Measurements from ENCODE around the gene TPH2. TPM values are rescaled to one million over a fixed set of nuclear protein-coding genes. Genes with fewer than 3 reads are reported as not detected.

Gene TPH2
- total and polyA plus RNA-seq, 4 experiments from 2014 or later: 0.12 TPM; not detected in 3

DNA sequence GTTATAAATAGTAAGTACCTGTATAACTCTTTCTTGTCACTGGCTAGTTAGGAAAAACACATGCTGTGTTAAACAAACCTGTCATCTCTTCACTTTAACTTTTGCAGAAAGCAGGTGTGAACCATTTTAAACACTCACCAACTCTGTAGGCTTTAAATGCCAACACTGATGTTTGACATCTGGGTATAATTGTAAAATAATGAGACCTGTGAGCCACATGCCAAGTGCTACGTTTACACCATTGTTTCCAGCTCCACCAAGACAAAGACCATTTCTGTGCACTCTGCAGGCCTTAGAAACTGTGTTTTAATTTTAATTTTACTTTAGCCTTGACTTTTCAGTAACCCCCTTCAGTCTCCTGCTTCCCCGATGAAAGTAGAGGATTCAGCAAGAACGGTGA, 11.0 kb downstream of the TPH2 start:
- intact Hi-C loops (cut with micrococcal nuclease): no loop called here
- no peaks in the 10 kb centered on the region for H3K36me3 ChIP-seq (ENCODE audit: insufficient read depth, low read length)
- H3K4me3 ChIP-seq (ENCODE audit: low read length in 2 of 2): no peak overlapping the region
- H3K9me3 ChIP-seq (ENCODE audit: control insufficient read depth in 1 of 2, low read length in 2 of 2): no peaks in the 10 kb centered on the region
- Mint-ChIP-seq H3K9me3 (peaks cover 0 to 2% (median 0%) of the 10 kb centered on the region in 8 donors), H3K4me3 (no peak overlapping the region), H3K27me3 (peaks cover 14 to 29% of the 10 kb centered on the region in 2 donors), H3K27ac (no peak overlapping the region), H3K4me1 (no peaks in the 10 kb centered on the region), H3K36me3 (no peaks in the 10 kb centered on the region)
- ChIA-PET CTCF (ENCODE audit: partially characterized antibody) (no interaction called here), POLR2A (ENCODE audit: partially characterized antibody) (no interaction called here)
- no peak for DNase-seq
- H3K4me1 ChIP-seq (ENCODE audit: insufficient read depth, low read length): no peaks in the 10 kb centered on the region
- no peaks in the 10 kb centered on the region for H3K27me3 ChIP-seq (ENCODE audit: insufficient read depth, low read length)
- no peak overlapping the region for H3K27ac ChIP-seq (ENCODE audit: low read depth, low read length)

DNA sequence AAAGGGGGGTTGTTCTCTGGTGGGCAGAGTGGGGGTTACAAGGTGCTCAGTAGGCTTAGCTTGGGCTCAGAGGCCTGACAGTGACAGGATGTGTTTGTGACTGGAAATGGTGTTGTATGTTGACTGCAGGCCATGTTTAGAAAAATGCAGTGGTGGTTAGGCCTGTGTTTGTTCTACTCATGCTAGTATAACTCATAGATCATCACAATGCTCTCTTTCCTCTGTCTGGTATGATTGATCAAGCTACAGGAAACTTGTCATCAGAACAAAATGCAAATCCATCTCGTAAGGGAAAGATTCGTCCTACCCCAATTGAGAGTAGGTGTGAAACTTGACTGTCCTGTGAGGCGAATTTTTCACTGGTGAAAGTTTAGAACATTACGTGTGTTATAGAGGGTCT, 11.8 kb downstream of the TPH2 start:
- Mint-ChIP-seq H3K27me3 (peaks cover 10 to 21% of the 10 kb centered on the region in 2 donors), H3K4me1 (no peaks in the 10 kb centered on the region), H3K27ac (no peak overlapping the region), H3K4me3 (no peak overlapping the region), H3K9me3 (peaks cover 0 to 2% (median 0%) of the 10 kb centered on the region in 8 donors), H3K36me3 (no peaks in the 10 kb centered on the region)
- no peak overlapping the region for H3K27ac ChIP-seq (ENCODE audit: low read depth, low read length)
- ChIA-PET POLR2A (ENCODE audit: partially characterized antibody) (no interaction called here), CTCF (ENCODE audit: partially characterized antibody) (no interaction called here)
- intact Hi-C loops (cut with micrococcal nuclease): no loop called here
- H3K4me1 ChIP-seq (ENCODE audit: insufficient read depth, low read length): no peaks in the 10 kb centered on the region
- no peaks in the 10 kb centered on the region for H3K9me3 ChIP-seq (ENCODE audit: control insufficient read depth in 1 of 2, low read length in 2 of 2)
- DNase-seq: no peak
- H3K27me3 ChIP-seq (ENCODE audit: insufficient read depth, low read length): no peaks in the 10 kb centered on the region
- no peak overlapping the region for H3K4me3 ChIP-seq (ENCODE audit: low read length in 2 of 2)
- no peaks in the 10 kb centered on the region for H3K36me3 ChIP-seq (ENCODE audit: insufficient read depth, low read length)

GRCh38 chr12:71950819-71951218, 12.2 kb downstream of the TPH2 start:
- no peak overlapping the region for H3K4me3 ChIP-seq (ENCODE audit: low read length in 2 of 2)
- no peaks in the 10 kb centered on the region for H3K9me3 ChIP-seq (ENCODE audit: control insufficient read depth in 1 of 2, low read length in 2 of 2)
- H3K27ac Mint-ChIP-seq: peak overlapping the region in 1 of 7 donors; percentile 15
- DNase-seq: no peak
- no peaks in the 10 kb centered on the region for H3K4me1 Mint-ChIP-seq
- CTCF ChIA-PET (ENCODE audit: partially characterized antibody): no interaction called here
- H3K27me3 ChIP-seq (ENCODE audit: insufficient read depth, low read length): no peaks in the 10 kb centered on the region
- peaks cover 10 to 19% of the 10 kb centered on the region in 2 donors for H3K27me3 Mint-ChIP-seq
- POLR2A ChIA-PET (ENCODE audit: partially characterized antibody): no interaction called here
- H3K4me1 ChIP-seq (ENCODE audit: insufficient read depth, low read length): no peaks in the 10 kb centered on the region
- intact Hi-C loops (cut with micrococcal nuclease): no loop called here
- H3K27ac ChIP-seq (ENCODE audit: low read depth, low read length): no peak overlapping the region
- no peaks in the 10 kb centered on the region for H3K36me3 Mint-ChIP-seq
- H3K9me3 Mint-ChIP-seq: peaks cover 0 to 2% (median 0%) of the 10 kb centered on the region in 8 donors
- no peaks in the 10 kb centered on the region for H3K36me3 ChIP-seq (ENCODE audit: insufficient read depth, low read length)
- H3K4me3 Mint-ChIP-seq: no peak overlapping the region

DNA sequence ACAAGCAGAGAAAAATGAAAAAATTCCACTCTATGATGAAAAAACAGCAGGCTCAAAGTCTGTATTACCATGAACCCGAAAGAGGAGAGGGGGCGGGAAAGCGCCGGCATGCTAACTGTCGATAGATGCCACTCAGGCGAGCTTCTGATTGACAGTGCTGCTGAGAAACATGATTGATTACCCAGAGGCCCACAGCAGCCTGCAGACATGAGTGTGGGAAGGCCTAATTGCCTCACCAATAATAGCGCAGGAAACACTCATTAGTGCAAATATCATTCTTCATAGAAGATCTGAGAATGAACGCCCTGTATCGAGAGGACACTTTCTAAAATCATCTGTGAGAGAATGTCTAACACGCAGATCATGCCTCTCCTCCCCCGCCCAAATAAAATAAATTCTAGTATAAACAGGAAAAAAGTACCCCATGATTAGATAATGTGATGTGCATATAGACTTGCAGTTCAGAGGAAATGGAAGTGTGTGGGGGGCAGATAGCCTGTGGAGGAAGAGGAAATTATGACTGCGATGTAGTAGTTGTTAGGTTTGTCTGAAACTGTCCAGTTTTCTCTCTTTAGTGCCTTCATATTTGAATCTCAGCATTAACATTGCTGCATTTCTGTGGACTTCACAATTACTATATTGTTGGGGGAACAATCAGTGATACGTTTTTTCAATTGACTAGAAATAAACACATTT, 15.6 kb downstream of the TPH2 start:
- Mint-ChIP-seq H3K4me1 (no peaks in the 10 kb centered on the region), H3K27me3 (peaks cover 2 to 15% of the 10 kb centered on the region in 2 donors), H3K27ac (no peak overlapping the region), H3K4me3 (no peak overlapping the region), H3K9me3 (no peaks in the 10 kb centered on the region), H3K36me3 (no peaks in the 10 kb centered on the region)
- POLR2A ChIA-PET (ENCODE audit: partially characterized antibody): no interaction called here
- DNase-seq: no peak
- Histone ChIP-seq H3K4me3 (ENCODE audit: low read length in 2 of 2) (no peak overlapping the region), H3K4me1 (ENCODE audit: insufficient read depth, low read length) (no peaks in the 10 kb centered on the region), H3K27ac (ENCODE audit: low read depth, low read length) (no peak overlapping the region), H3K36me3 (ENCODE audit: insufficient read depth, low read length) (no peaks in the 10 kb centered on the region), H3K9me3 (ENCODE audit: control insufficient read depth in 1 of 2, low read length in 2 of 2) (no peaks in the 10 kb centered on the region), H3K27me3 (ENCODE audit: insufficient read depth, low read length) (no peaks in the 10 kb centered on the region)
- intact Hi-C loops (cut with micrococcal nuclease): no loop called here
- CTCF ChIA-PET (ENCODE audit: partially characterized antibody): no interaction called here

DNA sequence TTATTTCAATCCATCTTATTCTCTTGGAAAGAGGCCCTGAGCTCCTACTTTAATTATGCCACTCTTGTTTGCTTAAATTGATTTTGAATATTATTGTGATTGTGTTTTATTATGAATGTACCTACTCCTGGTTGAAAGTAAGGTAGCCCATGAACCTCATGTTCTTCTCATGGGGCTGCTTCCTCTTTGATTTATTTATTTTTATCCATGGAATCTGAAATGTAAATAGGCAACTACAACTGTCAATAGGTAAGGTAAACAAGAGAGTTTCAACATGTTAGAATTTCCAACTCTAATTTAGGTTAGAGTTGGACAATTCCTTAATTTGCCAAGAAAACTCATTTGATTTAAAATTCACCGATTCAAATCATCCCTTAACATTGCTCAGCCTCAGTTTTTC, 16.2 kb downstream of the TPH2 start:
- H3K9me3 Mint-ChIP-seq: no peaks in the 10 kb centered on the region
- no peaks in the 10 kb centered on the region for H3K27me3 ChIP-seq (ENCODE audit: insufficient read depth, low read length)
- intact Hi-C loops (cut with micrococcal nuclease): no loop called here
- no peaks in the 10 kb centered on the region for H3K4me1 ChIP-seq (ENCODE audit: insufficient read depth, low read length)
- no peak overlapping the region for H3K27ac ChIP-seq (ENCODE audit: low read depth, low read length)
- H3K9me3 ChIP-seq (ENCODE audit: control insufficient read depth in 1 of 2, low read length in 2 of 2): no peaks in the 10 kb centered on the region
- no peak overlapping the region for H3K27ac Mint-ChIP-seq
- no peak overlapping the region for H3K4me3 ChIP-seq (ENCODE audit: low read length in 2 of 2)
- H3K4me3 Mint-ChIP-seq: no peak overlapping the region
- no peak for DNase-seq
- H3K4me1 Mint-ChIP-seq: no peaks in the 10 kb centered on the region
- ChIA-PET POLR2A (ENCODE audit: partially characterized antibody) (no interaction called here), CTCF (ENCODE audit: partially characterized antibody) (no interaction called here)
- H3K36me3 ChIP-seq (ENCODE audit: insufficient read depth, low read length): no peaks in the 10 kb centered on the region
- no peaks in the 10 kb centered on the region for H3K36me3 Mint-ChIP-seq
- H3K27me3 Mint-ChIP-seq: peaks cover 2 to 17% of the 10 kb centered on the region in 2 donors

GRCh38 chr12:71955970-71956369, 17.3 kb downstream of the TPH2 start:
- H3K27me3 Mint-ChIP-seq: peaks cover 3 to 19% of the 10 kb centered on the region in 2 donors
- no peaks in the 10 kb centered on the region for H3K9me3 Mint-ChIP-seq
- H3K36me3 Mint-ChIP-seq: no peaks in the 10 kb centered on the region
- Histone ChIP-seq H3K27ac (ENCODE audit: low read depth, low read length) (no peak overlapping the region), H3K4me3 (ENCODE audit: low read length in 2 of 2) (no peak overlapping the region), H3K36me3 (ENCODE audit: insufficient read depth, low read length) (no peaks in the 10 kb centered on the region), H3K4me1 (ENCODE audit: insufficient read depth, low read length) (no peaks in the 10 kb centered on the region), H3K9me3 (ENCODE audit: control insufficient read depth in 1 of 2, low read length in 2 of 2) (no peaks in the 10 kb centered on the region), H3K27me3 (ENCODE audit: insufficient read depth, low read length) (no peaks in the 10 kb centered on the region)
- ChIA-PET CTCF (ENCODE audit: partially characterized antibody) (no interaction called here), POLR2A (ENCODE audit: partially characterized antibody) (no interaction called here)
- H3K4me1 Mint-ChIP-seq: no peaks in the 10 kb centered on the region
- intact Hi-C loops (cut with micrococcal nuclease): no loop called here
- DNase-seq: no peak
- no peak overlapping the region for H3K4me3 Mint-ChIP-seq
- H3K27ac Mint-ChIP-seq: no peak overlapping the region

GRCh38 chr12:71958056-71958455, 19.4 kb downstream of the TPH2 start:
- Histone ChIP-seq H3K36me3 (ENCODE audit: insufficient read depth, low read length) (no peaks in the 10 kb centered on the region), H3K27ac (ENCODE audit: low read depth, low read length) (no peak overlapping the region), H3K9me3 (ENCODE audit: control insufficient read depth in 1 of 2, low read length in 2 of 2) (no peaks in the 10 kb centered on the region), H3K27me3 (ENCODE audit: insufficient read depth, low read length) (no peaks in the 10 kb centered on the region), H3K4me1 (ENCODE audit: insufficient read depth, low read length) (no peaks in the 10 kb centered on the region), H3K4me3 (ENCODE audit: low read length in 2 of 2) (no peak overlapping the region)
- DNase-seq: no peak
- ChIA-PET POLR2A (ENCODE audit: partially characterized antibody) (no interaction called here), CTCF (ENCODE audit: partially characterized antibody) (interaction anchor here (1.6 kb wide), 1 partner anchor 9 kb away, joined by 4 read pairs; no protein-coding TSS in a partner anchor)
- no peaks in the 10 kb centered on the region for H3K9me3 Mint-ChIP-seq
- H3K36me3 Mint-ChIP-seq: no peaks in the 10 kb centered on the region
- no peak overlapping the region for H3K27ac Mint-ChIP-seq
- H3K4me1 Mint-ChIP-seq: no peaks in the 10 kb centered on the region
- peaks cover 6 to 19% of the 10 kb centered on the region in 2 donors for H3K27me3 Mint-ChIP-seq
- intact Hi-C loops (cut with micrococcal nuclease): no loop called here
- no peak overlapping the region for H3K4me3 Mint-ChIP-seq
